ENCODE results near the gene LMNB1. TPM values are rescaled to one million over a fixed set of nuclear protein-coding genes. Genes with fewer than 3 reads are reported as not detected.

Gene LMNB1
- total RNA-seq, 2 donors from 2014 or later = 187 to 307 TPM

GRCh38 chr5:126883564-126884245, 106.8 kb downstream of the LMNB1 start:
- Mint-ChIP-seq H3K9me3 (no peaks in the 10 kb centered on the region), H3K36me3 (no peaks in the 10 kb centered on the region), H3K27ac (no peak overlapping the region)
- DNase-seq (ENCODE audit: low spot score in 2 of 2) = no peak
- ATAC-seq = no peak

- no peak for ATAC-seq
- H3K36me3 Mint-ChIP-seq = no peaks in the 10 kb centered on the region
- peak overlapping the region; percentile 0 to 67 for H3K27ac Mint-ChIP-seq
- DNase-seq (ENCODE audit: low spot score in 2 of 2) = no peak
- no peaks in the 10 kb centered on the region for H3K9me3 Mint-ChIP-seq
Observed at GRCh38 chr5:126884269-126884819, 107.4 kb downstream of the LMNB1 start.

Other genes starting within 250 kb of the LMNB1 start
- gene ALDH7A1, start 181.9 kb upstream of the LMNB1 start, total RNA-seq = 10 to 100 TPM; 11.3 to 12.4 TPM
- 10 to 100 TPM; 33.4 to 39.1 TPM for gene PHAX, start 176.2 kb upstream of the LMNB1 start, total RNA-seq